ENCODE results near the gene TRMT112.

TRMT112 gene

DNA sequence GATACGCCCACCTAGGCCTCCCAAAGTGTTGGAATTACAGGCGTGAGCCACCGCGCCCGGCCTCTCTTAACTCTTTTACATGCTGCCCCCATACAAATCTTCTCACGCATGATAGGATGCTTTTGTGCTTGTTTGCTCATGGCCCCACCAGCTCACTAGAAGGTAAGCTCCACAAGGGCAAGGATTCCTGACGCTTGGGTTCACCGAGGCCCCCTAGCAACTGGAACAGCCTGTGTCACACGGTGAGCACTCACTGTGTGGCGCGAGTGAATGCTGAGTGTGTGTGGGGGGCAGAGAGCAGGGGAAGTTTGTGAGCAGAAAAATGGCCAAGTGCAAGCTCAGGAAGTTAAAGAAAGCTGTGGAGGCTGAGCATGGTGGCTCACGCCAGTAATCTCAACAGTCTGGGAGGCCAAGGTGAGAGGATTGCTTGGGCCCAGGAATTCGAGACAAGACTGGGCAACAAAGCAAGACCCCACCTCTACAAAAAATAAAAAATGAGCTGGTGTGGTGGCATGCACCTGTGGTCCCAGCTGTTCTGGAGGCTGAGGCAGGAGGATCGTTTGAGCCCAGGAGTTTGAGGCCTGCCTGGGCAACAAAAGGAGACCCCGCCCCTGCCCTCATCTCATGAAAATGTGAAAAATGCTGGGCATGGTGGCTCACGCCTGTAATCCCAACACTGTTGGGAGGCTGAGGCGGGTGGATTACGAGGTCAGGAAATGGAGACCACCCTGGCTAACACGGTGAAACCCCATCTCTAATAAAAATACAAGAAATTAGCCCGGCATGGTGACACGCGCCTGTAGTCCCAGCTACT is 35.2 kb downstream of the TRMT112 start:
- no peak overlapping the region for H3K27ac ChIP-seq
- H3K27me3 ChIP-seq: no peaks in the 10 kb centered on the region
- H3K9me3 ChIP-seq: no peaks in the 10 kb centered on the region

DNA sequence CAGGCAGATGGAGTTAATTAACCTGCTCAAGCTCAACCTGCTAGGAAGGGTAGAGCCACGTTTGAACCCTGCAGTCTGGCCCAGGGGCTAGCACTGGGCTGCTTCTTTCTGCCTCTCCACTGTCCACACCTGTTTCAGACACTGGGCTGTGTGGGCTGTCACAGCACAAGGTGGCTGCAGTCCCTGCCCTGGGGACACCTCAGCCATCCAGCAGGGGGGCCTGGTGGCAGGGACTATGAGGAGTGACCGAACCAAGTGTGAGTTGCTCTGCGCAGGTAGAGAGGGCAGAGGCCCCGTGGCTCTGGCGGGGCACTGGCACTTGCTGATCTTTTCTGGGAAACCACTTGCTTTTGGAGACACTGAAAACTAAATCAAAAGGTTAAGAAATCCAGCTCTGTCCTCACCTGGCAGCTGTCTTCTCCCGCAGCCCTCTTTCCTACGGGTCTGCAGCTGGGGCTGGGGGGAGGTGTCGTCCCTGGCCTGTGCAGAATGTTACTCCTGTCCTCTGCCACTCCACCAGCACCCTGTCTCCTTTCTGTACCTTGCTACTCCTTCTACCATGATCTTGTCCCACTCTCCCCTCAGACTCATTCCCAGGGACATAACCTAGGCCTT is 38.7 kb downstream of the TRMT112 start:
- Histone ChIP-seq H3K9ac (no peak overlapping the region), H3K27me3 (no peaks in the 10 kb centered on the region), H3K4me3 (no peak overlapping the region), H4K20me1 (no peaks in the 10 kb centered on the region), H3K27ac (no peak overlapping the region), H3K9me3 (no peaks in the 10 kb centered on the region), H3K36me3 (peaks cover 70% of the 10 kb centered on the region), H3K4me2 (no peak overlapping the region), H3K4me1 (peaks cover 19% of the 10 kb centered on the region)
- no peak for TF ChIP-seq Cebpa-rat (IDR thresholded peaks at IDR 0.05)

More for the DNA sequence above, 35.2 kb downstream of the TRMT112 start:
- H3K4me2 ChIP-seq: no peak overlapping the region
- no peaks in the 10 kb centered on the region for H4K20me1 ChIP-seq
- peaks cover 41% of the 10 kb centered on the region for H3K36me3 ChIP-seq
- no peak overlapping the region for H3K9ac ChIP-seq
- H3K4me3 ChIP-seq: no peak overlapping the region
- H3K4me1 ChIP-seq: peaks cover 28% of the 10 kb centered on the region
- TF ChIP-seq Cebpa-rat (IDR thresholded peaks at IDR 0.05): no peak

- peak overlapping the region; percentile 50; the same call in 1 of the 2 replicates for H3K9ac ChIP-seq
- peaks cover 23% of the 10 kb centered on the region for H3K4me1 ChIP-seq
These were observed 40.5 kb downstream of the TRMT112 start for GRCh38 chr11:64276653-64277431.

DNA sequence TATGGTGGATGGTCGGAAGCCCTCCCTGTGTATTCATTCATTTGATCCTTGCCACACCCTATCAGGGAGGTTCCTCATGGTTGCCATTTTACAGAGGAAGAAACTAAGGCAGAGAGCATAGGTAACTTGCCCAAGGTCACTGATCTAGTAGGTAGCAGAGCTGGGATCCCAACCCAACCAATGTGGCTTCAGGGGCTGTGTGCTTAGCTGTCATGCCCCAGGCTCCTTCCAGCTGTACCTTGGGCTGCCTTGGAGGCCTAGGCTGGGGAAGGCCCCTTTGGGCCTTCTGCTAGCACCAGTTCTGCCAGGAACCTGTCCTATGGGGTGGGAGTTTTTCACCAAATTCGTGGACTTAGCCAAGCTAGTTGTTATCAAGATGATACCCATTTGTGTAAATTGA is 41.5 kb downstream of the TRMT112 start:
- Histone ChIP-seq H4K20me1 (no peaks in the 10 kb centered on the region), H3K36me3 (peaks cover 60% of the 10 kb centered on the region), H3K27me3 (no peaks in the 10 kb centered on the region), H3K4me3 (no peak overlapping the region), H3K9me3 (no peaks in the 10 kb centered on the region), H3K27ac (no peak overlapping the region), H3K4me2 (no peak overlapping the region), H3K9ac (no peak overlapping the region), H3K4me1 (peaks cover 27% of the 10 kb centered on the region)
- no peak for TF ChIP-seq Cebpa-rat (IDR thresholded peaks at IDR 0.05)

More at GRCh38 chr11:64276653-64277431, 40.5 kb downstream of the TRMT112 start:
- Histone ChIP-seq H3K4me3 (no peak overlapping the region), H3K27ac (peak overlapping the region; percentile 14; the same call in 1 of the 2 replicates), H3K4me2 (peak overlapping the region; percentile 27), H3K36me3 (peaks cover 70% of the 10 kb centered on the region), H4K20me1 (no peaks in the 10 kb centered on the region), H3K27me3 (no peaks in the 10 kb centered on the region), H3K9me3 (no peaks in the 10 kb centered on the region)
- no peak for TF ChIP-seq Cebpa-rat (IDR thresholded peaks at IDR 0.05)

DNA sequence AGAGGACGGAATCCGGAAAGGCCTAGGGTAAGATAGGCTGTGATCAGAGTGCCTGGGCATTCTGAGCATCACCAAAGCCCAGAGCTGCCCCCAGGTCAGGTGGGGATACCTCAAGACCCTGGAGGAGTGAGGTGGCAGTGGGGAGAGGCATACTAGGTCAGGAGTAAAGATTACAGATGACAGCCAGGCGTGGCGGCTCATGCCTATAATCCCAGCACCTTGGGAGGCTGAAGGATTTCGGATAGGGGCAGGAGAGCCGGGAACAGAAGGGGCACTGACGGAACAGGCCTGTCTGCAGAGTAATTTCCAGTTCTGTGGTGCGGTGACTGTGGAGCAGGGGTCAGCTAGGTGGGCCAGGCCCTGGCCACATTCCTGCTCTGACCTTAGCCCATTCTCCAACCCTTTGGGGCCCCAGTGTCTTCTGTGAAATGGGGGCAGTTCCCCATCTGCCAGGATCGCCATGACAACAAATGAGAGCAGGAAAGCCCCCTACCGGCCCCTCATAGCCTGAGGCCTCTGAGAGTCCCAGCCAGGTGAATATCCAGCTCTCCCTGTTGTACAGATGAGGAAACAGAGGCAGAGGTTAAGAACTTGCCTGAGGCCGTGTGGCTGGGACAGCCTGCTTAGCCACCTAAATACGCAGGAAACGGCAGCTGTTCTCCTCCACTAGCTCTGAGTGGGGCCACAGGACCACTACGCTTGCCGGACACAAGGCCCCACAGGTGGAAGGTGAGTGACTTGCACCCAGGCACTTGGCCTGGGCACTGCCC is 42.1 kb downstream of the TRMT112 start:
- Histone ChIP-seq H4K20me1 (no peaks in the 10 kb centered on the region), H3K9me3 (no peaks in the 10 kb centered on the region), H3K27ac (no peak overlapping the region), H3K36me3 (peaks cover 58% of the 10 kb centered on the region), H3K9ac (no peak overlapping the region), H3K27me3 (no peaks in the 10 kb centered on the region), H3K4me2 (no peak overlapping the region), H3K4me1 (peaks cover 27% of the 10 kb centered on the region), H3K4me3 (no peak overlapping the region)
- no peak for TF ChIP-seq Cebpa-rat (IDR thresholded peaks at IDR 0.05)

DNA sequence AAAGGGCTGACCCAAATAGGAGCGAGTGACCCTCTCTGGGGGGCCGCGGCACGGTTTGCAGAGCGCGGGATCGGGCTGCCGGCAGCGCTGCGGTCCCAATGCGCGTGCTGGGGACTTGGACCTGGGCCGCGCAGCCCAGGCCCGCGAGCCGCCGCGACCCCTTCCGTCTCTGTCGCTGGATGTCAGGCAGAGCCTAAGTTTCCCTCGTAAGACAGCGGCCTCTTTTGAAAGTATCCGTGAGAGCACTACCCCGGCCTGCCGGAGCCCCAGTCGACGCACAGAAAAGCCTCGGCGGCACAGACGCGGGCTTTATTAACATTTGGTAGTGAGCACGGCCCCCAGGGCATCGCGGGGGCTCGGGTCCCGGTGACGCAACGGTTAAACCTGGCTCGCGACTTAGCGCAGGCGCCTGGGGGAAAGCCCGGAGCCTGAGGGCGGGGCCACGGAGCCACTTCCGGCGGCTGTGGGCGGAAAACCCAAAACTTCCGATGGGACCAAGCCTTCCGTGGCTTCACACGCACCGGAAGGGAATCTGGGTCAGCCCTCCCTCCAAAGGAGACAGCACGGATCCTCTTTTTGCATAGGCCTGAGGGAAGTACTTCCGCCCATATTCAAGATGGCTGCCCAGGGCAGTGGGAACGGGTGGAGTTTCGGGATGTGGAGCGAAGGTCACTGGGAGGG is 47.7 kb downstream of the TRMT112 start:
- Histone ChIP-seq H3K36me3 (peaks cover 24% of the 10 kb centered on the region; the same call in 1 of the 2 replicates), H3K9ac (peak overlapping the region; percentile 97), H3K27ac (peak overlapping the region; percentile 100), H3K27me3 (no peaks in the 10 kb centered on the region), H3K4me2 (peak overlapping the region; percentile 96), H3K9me3 (no peaks in the 10 kb centered on the region), H3K4me3 (peak overlapping the region; percentile 83), H4K20me1 (no peaks in the 10 kb centered on the region), H3K4me1 (peaks cover 61% of the 10 kb centered on the region)
- TF ChIP-seq Cebpa-rat (IDR thresholded peaks at IDR 0.05): peak; percentile 94

DNA sequence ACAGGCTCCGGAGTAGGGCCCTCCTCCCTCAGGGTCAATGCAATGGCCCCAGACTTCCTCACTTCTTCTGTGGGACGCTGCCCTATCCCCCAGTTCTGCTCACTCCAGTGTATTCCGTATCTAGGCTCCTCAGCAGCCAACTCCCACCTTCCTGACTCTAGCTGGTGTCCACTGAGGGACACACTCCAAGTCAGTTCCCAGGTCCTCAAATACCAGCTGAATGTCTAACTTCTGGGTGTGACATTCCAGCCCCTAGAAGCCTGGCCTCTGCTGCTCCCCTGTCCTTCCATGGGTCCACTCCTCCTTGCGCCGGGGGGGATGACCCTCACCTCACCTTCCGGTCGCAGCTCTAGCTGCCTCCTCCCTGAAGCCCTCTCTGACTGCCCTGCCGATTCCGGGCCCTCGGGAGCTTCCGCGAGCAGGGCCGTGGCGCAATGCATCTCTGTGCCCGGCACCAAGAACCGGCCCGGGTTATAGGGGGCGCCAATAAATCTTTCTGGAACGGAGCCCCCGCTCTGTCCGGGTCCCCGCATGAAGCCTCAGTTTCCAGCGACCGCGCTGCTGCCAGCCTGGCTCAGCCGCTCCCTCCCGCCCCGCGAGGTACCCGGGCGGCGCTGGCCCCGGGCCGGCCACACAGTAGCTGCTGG is 48.3 kb downstream of the TRMT112 start:
- no peaks in the 10 kb centered on the region for H3K9me3 ChIP-seq
- H3K27me3 ChIP-seq: no peaks in the 10 kb centered on the region
- TF ChIP-seq Cebpa-rat (IDR thresholded peaks at IDR 0.05): no peak
- H3K9ac ChIP-seq: peak overlapping the region; percentile 97
- peak overlapping the region; percentile 100 for H3K27ac ChIP-seq
- peak overlapping the region; percentile 96 for H3K4me2 ChIP-seq
- H3K36me3 ChIP-seq: peaks cover 25% of the 10 kb centered on the region
- H3K4me3 ChIP-seq: peak overlapping the region; percentile 83
- peaks cover 68% of the 10 kb centered on the region for H3K4me1 ChIP-seq
- H4K20me1 ChIP-seq: no peaks in the 10 kb centered on the region

DNA sequence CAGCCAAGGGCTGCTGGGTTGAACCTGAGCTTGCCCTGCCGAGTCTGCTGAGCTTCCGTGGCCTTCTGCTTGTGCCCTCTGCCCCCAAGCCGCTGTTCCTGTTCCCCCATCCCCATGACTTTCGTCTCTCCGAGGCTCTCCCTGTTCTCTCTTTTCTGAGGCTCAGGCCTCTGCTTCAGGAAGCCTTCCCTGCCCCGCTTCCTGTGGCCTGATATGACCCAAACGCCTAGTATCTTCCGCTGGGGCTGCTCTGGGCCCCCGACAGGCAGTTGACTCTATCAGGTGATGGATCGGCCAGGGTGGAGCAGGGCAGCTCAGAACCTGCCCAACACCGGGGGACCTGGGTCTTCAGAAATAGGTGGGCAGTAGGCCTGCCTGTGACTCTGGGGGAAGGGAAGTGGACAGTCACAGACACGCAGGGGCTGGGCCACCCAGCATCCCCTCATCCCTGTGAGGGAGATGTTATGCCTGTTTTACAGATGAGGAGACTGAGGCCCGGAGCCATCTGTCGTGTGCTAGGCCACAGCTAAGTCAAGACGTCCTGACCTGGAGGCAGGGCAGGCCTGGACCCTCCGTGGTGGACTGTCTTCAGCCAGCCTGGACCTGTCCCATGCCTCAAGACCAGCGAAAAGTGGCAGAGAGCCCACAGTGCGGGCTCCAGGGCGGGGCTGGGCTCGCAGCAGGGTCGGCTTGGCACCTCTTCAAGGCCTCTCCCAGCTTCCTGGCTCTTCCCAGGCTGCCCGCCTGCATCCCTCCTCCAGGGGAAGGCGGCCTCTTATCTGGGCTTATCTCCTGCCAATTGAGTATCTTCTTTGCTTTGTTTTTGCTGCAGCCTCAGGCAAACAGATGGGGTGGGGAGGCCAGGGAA is 49.1 kb downstream of the TRMT112 start:
- Histone ChIP-seq H3K9ac (peak overlapping the region; percentile 97), H4K20me1 (no peaks in the 10 kb centered on the region), H3K4me1 (peaks cover 75% of the 10 kb centered on the region), H3K4me3 (peak overlapping the region; percentile 83), H3K4me2 (peak overlapping the region; percentile 96), H3K9me3 (no peaks in the 10 kb centered on the region), H3K36me3 (peaks cover 28% of the 10 kb centered on the region), H3K27ac (peak overlapping the region; percentile 100), H3K27me3 (no peaks in the 10 kb centered on the region)
- TF ChIP-seq Cebpa-rat (IDR thresholded peaks at IDR 0.05): no peak
